GM18867 (cell line): ENCODE results near the gene PTPRR.
"Not testable (repeated sequence)": the region's sequence is repeated elsewhere in the genome, so short reads cannot be mapped to it uniquely, and the experiment has no call there.

Experiments
- ATAC-seq: cut with Tn5 transposase; IDR thresholded peaks from one replicate; pipeline ENCODE4 v1.9.1; 2021; ENCODE audit warnings: mild to moderate bottlenecking, moderate library complexity; ENCODE audit not compliant: unreplicated experiment

Gene PTPRR

GRCh38 chr12:70842942-70843341, 77.6 kb downstream of the PTPRR start:
- no peak for ATAC-seq

GRCh38 chr12:70842136-70842535, 78.4 kb downstream of the PTPRR start:
- ATAC-seq, result no peak

GRCh38 chr12:70840656-70841350, 79.7 kb downstream of the PTPRR start:
- ATAC-seq, result no peak

GRCh38 chr12:70839544-70839943, 81.0 kb downstream of the PTPRR start:
- no peak for ATAC-seq

GRCh38 chr12:70838127-70838526, 82.4 kb downstream of the PTPRR start:
- no peak for ATAC-seq

GRCh38 chr12:70837026-70837425, 83.5 kb downstream of the PTPRR start:
- ATAC-seq, result no peak

- no peak for ATAC-seq
Observed at GRCh38 chr12:70835948-70836347, 84.6 kb downstream of the PTPRR start.

GRCh38 chr12:70831543-70831942, 89.0 kb downstream of the PTPRR start:
- no peak for ATAC-seq

- ATAC-seq, result no peak
Observed at GRCh38 chr12:70830221-70831061, 90.1 kb downstream of the PTPRR start.

GRCh38 chr12:70829070-70829469, 91.5 kb downstream of the PTPRR start:
- ATAC-seq, result no peak

GRCh38 chr12:70828351-70828750, 92.2 kb downstream of the PTPRR start:
- ATAC-seq, result no peak

GRCh38 chr12:70826156-70826555, 94.4 kb downstream of the PTPRR start:
- ATAC-seq, result no peak

- no peak for ATAC-seq
Observed at GRCh38 chr12:70824511-70824910, 96.0 kb downstream of the PTPRR start.

GRCh38 chr12:70823182-70823976, 97.2 kb downstream of the PTPRR start:
- ATAC-seq, result no peak

- no peak for ATAC-seq
Observed at GRCh38 chr12:70822412-70822811, 98.1 kb downstream of the PTPRR start.

GRCh38 chr12:70815971-70816391, 104.6 kb downstream of the PTPRR start:
- no peak for ATAC-seq

- no peak for ATAC-seq
Observed at GRCh38 chr12:70815056-70815455, 105.5 kb downstream of the PTPRR start.

GRCh38 chr12:70813559-70813958, 107.0 kb downstream of the PTPRR start:
- no peak for ATAC-seq

- ATAC-seq, result peak; percentile 56
Observed at GRCh38 chr12:70812136-70812535, 108.4 kb downstream of the PTPRR start.

GRCh38 chr12:70809887-70810286, 110.7 kb downstream of the PTPRR start:
- no peak for ATAC-seq

GRCh38 chr12:70807993-70808392, 112.5 kb downstream of the PTPRR start:
- not testable (repeated sequence) for ATAC-seq
